ENCODE results near the gene CWH43.
"Not testable (repeated sequence)": the region's sequence is repeated elsewhere in the genome, so short reads cannot be mapped to it uniquely, and the experiment has no call there.

Gene CWH43

GRCh38 chr4:49098034-49098759, 112.1 kb downstream of the CWH43 start:
- not testable (repeated sequence) for DNase-seq

GRCh38 chr4:49099831-49100444, 113.9 kb downstream of the CWH43 start:
- not testable (repeated sequence) for DNase-seq

- DNase-seq, result not testable (repeated sequence)
Measured at GRCh38 chr4:49102344-49102898, 116.3 kb downstream of the CWH43 start.

- DNase-seq, result not testable (repeated sequence)
Measured at GRCh38 chr4:49103436-49104136, 117.5 kb downstream of the CWH43 start.

GRCh38 chr4:49104231-49104930, 118.3 kb downstream of the CWH43 start:
- not testable (repeated sequence) for DNase-seq

GRCh38 chr4:49105248-49105904, 119.3 kb downstream of the CWH43 start:
- DNase-seq, result not testable (repeated sequence)

GRCh38 chr4:49107262-49107661, 121.2 kb downstream of the CWH43 start:
- DNase-seq, result peak; percentile 11

- DNase-seq, result not testable (repeated sequence)
Measured at GRCh38 chr4:49108183-49108978, 122.3 kb downstream of the CWH43 start.

GRCh38 chr4:49109567-49110166, 123.6 kb downstream of the CWH43 start:
- not testable (repeated sequence) for DNase-seq

GRCh38 chr4:49110579-49110978, 124.5 kb downstream of the CWH43 start:
- not testable (repeated sequence) for DNase-seq
